Measurements from ENCODE around the gene LGALS1. TPM values are rescaled to one million over a fixed set of nuclear protein-coding genes. Genes with fewer than 3 reads are reported as not detected.

Gene LGALS1
- total RNA-seq, 1 experiment from 2014 or later = 269 TPM

- TF ChIP-seq EZH2 (IDR thresholded peaks at IDR 0.05; ENCODE audit: borderline replicate concordance, low read depth, low read length, poor library complexity, severe bottlenecking) = no peak
- TF ChIP-seq CTCF (conservative IDR thresholded peaks at IDR 0.05; ENCODE audit: low read depth, low read length) = no peak
- ChIA-PET CTCF (interaction anchor here (1.2 kb wide), 1 partner anchor 21 kb away, joined by 6 read pairs; no protein-coding TSS in a partner anchor), POLR2A (ENCODE audit: low non-redundant PET) (no interaction called here)
- no TSS peak for BruUV-seq (replicated peaks)
- peak overlapping the region; percentile 51 for H3K27ac ChIP-seq (ENCODE audit: low read depth, low read length, poor library complexity, severe bottlenecking)
- no peaks in the 10 kb centered on the region for H3K9me3 ChIP-seq (ENCODE audit: low read depth, low read length, poor library complexity, severe bottlenecking)
- H3K27me3 ChIP-seq (replicated peaks; ENCODE audit: insufficient read depth, low read depth, low read length, poor library complexity) = no peaks in the 10 kb centered on the region
- H3K4me1 ChIP-seq (ENCODE audit: insufficient read depth, low read length, poor library complexity, severe bottlenecking) = peaks cover 21% of the 10 kb centered on the region
- H3K4me3 ChIP-seq (ENCODE audit: low read depth, low read length, poor library complexity, severe bottlenecking) = peak overlapping the region; percentile 85
- peaks cover under 1% of the 10 kb centered on the region for H3K36me3 ChIP-seq (ENCODE audit: insufficient read depth, low read length, poor library complexity, severe bottlenecking)
- DNase-seq (ENCODE audit: low spot score) = no peak
- intact Hi-C loops (cut with micrococcal nuclease; ENCODE audit: unreplicated experiment) = no loop called here
These were observed 15.3 kb upstream of the LGALS1 start for GRCh38 chr22:37659897-37660708.

- intact Hi-C loops (cut with micrococcal nuclease; ENCODE audit: unreplicated experiment) = no loop called here
- TF ChIP-seq CTCF (conservative IDR thresholded peaks at IDR 0.05; ENCODE audit: low read depth, low read length) (no peak), EZH2 (IDR thresholded peaks at IDR 0.05; ENCODE audit: borderline replicate concordance, low read depth, low read length, poor library complexity, severe bottlenecking) (no peak)
- peaks cover 6% of the 10 kb centered on the region for H3K36me3 ChIP-seq (ENCODE audit: insufficient read depth, low read length, poor library complexity, severe bottlenecking)
- H3K9me3 ChIP-seq (ENCODE audit: low read depth, low read length, poor library complexity, severe bottlenecking) = no peaks in the 10 kb centered on the region
- POLR2A ChIA-PET (ENCODE audit: low non-redundant PET) = no interaction called here
- H3K27me3 ChIP-seq (replicated peaks; ENCODE audit: insufficient read depth, low read depth, low read length, poor library complexity) = no peaks in the 10 kb centered on the region
- no peak overlapping the region for H3K27ac ChIP-seq (ENCODE audit: low read depth, low read length, poor library complexity, severe bottlenecking)
- H3K4me3 ChIP-seq (ENCODE audit: low read depth, low read length, poor library complexity, severe bottlenecking) = peak overlapping the region; percentile 85
- peaks cover 21% of the 10 kb centered on the region for H3K4me1 ChIP-seq (ENCODE audit: insufficient read depth, low read length, poor library complexity, severe bottlenecking)
- DNase-seq (ENCODE audit: low spot score) = no peak
- CTCF ChIA-PET = interaction anchor here (1.0 to 1.3 kb wide), 3 partner anchors 20 to 121 kb away, joined by 3 to 6 read pairs (median 4); no protein-coding TSS in a partner anchor
- BruUV-seq (replicated peaks) = no TSS peak
These were observed 14.8 kb upstream of the LGALS1 start for GRCh38 chr22:37660709-37661045.

GRCh38 chr22:37661160-37661924, 14.1 kb upstream of the LGALS1 start:
- no TSS peak for BruUV-seq (replicated peaks)
- CTCF ChIA-PET = interaction anchor here (0.9 to 1.3 kb wide), 6 partner anchors 14 to 120 kb away, joined by 3 to 6 read pairs (median 4); partner anchors contain the start of gene LGALS1
- Histone ChIP-seq H3K4me1 (ENCODE audit: insufficient read depth, low read length, poor library complexity, severe bottlenecking) (peaks cover 21% of the 10 kb centered on the region), H3K36me3 (ENCODE audit: insufficient read depth, low read length, poor library complexity, severe bottlenecking) (peaks cover 12% of the 10 kb centered on the region), H3K4me3 (ENCODE audit: low read depth, low read length, poor library complexity, severe bottlenecking) (no peak overlapping the region), H3K27me3 (replicated peaks; ENCODE audit: insufficient read depth, low read depth, low read length, poor library complexity) (no peaks in the 10 kb centered on the region), H3K9me3 (ENCODE audit: low read depth, low read length, poor library complexity, severe bottlenecking) (no peaks in the 10 kb centered on the region), H3K27ac (ENCODE audit: low read depth, low read length, poor library complexity, severe bottlenecking) (no peak overlapping the region)
- POLR2A ChIA-PET (ENCODE audit: low non-redundant PET) = interaction anchor here (0.6 kb wide), 1 partner anchor 15 kb away, joined by 4 read pairs; no protein-coding TSS in a partner anchor
- TF ChIP-seq EZH2 (IDR thresholded peaks at IDR 0.05; ENCODE audit: borderline replicate concordance, low read depth, low read length, poor library complexity, severe bottlenecking) = no peak
- peak; percentile 63 for TF ChIP-seq CTCF (conservative IDR thresholded peaks at IDR 0.05; ENCODE audit: low read depth, low read length)
- intact Hi-C loops (cut with micrococcal nuclease; ENCODE audit: unreplicated experiment) = no loop called here
- peak; percentile 79 for DNase-seq (ENCODE audit: low spot score)

Measured in A673 (cell line).